WI38 (cell line): ENCODE results near the gene ATP6V1A.

Experiments
- H3K4me3 ChIP-seq: 2 replicates; pipeline ENCODE4 v1.5.1; 2011; ENCODE audit warnings: low read depth, mild to moderate bottlenecking, control low read depth, low read length
- TF ChIP-seq, protein P1 (sequence below): IDR thresholded peaks from 2 replicates; pipeline ENCODE4 v1.5.1; 2012; ENCODE audit warnings: low read depth, mild to moderate bottlenecking, control low read depth, low read length

ATP6V1A gene

DNA sequence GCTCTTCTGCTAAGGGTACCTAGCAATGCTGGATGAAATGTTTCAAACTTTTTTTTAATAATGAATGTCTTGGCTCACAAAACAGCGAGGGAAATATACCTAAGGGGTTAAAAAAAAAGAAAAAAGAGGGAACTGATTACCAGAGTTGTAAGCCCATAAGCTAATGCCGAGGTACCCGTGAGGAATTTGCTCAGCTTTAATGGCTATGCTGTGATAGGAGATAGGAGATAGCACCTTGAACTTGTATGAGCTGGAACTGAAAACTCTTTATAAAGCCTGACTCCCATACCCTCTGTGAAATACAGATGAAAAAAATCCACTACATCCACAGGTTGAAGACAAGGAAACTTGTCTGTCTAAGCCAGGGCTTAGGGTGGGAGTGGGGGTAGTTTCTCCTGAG lies 105.7 kb downstream of the ATP6V1A start:
- no peak overlapping the region for H3K4me3 ChIP-seq
- TF ChIP-seq, protein P1, sequence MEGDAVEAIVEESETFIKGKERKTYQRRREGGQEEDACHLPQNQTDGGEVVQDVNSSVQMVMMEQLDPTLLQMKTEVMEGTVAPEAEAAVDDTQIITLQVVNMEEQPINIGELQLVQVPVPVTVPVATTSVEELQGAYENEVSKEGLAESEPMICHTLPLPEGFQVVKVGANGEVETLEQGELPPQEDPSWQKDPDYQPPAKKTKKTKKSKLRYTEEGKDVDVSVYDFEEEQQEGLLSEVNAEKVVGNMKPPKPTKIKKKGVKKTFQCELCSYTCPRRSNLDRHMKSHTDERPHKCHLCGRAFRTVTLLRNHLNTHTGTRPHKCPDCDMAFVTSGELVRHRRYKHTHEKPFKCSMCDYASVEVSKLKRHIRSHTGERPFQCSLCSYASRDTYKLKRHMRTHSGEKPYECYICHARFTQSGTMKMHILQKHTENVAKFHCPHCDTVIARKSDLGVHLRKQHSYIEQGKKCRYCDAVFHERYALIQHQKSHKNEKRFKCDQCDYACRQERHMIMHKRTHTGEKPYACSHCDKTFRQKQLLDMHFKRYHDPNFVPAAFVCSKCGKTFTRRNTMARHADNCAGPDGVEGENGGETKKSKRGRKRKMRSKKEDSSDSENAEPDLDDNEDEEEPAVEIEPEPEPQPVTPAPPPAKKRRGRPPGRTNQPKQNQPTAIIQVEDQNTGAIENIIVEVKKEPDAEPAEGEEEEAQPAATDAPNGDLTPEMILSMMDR: no peak
